ENCODE data around the gene ACP5.

The ACP5 gene

DNA sequence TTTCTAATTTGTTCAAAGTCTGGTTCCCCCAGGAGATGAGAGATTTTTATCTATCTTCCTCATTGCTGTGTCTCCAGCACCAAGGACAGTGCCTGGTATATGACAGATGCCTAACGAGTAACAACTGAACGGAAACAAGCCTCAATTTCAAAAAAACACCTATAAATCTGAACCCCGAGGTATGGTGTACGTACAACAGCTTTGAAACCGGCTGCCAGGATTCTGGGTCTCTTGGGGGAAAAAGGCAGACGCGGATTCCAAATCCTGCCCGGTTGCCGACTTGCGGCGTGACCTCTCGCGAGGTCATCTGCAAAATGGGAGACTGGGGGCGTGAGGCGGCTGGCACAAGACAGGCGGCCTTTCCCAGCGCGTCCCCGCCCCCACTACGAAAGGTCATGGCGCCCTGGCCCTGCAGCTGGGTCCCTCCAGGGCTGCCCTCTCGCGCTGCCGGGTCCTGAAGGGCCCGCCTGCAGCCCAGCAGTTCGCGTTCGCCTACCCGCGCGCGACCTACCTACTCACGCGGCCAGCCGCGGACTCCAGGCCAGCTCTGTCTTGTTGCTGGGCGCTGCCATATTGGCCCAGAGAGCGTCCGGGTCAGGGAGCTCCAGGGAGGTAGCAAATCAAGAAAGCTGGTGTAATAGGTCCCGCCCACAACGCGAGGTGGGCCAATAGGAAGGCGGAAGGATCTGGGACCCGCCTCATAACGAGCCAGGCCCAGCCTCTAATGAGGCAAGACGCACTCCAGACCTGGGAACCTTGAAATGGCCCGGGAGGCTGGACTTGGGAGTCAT, 48.7 kb downstream of the ACP5 start, which contains the start of gene ECSIT (continued):
- TF ChIP-seq ZNF624 (tag by site-specific recombination; IDR thresholded peaks at IDR 0.05) (no peak), KLF8 (tag by site-specific recombination; IDR thresholded peaks at IDR 0.05) (peak; percentile 41; the same call in 1 of the 2 replicates), ZNF658 (tag by site-specific recombination; IDR thresholded peaks at IDR 0.05) (no peak), GLI4 (tag by site-specific recombination; IDR thresholded peaks at IDR 0.05) (no peak), ZNF529 (tag by site-specific recombination; IDR thresholded peaks at IDR 0.05; ENCODE audit: insufficient replicate concordance) (no peak), RBAK (tag by site-specific recombination; IDR thresholded peaks at IDR 0.05) (no peak), MEIS1 (CRISPR knock-in tag; IDR thresholded peaks at IDR 0.05; ENCODE audit: borderline replicate concordance) (no peak), SP2 (tag by site-specific recombination; IDR thresholded peaks at IDR 0.05) (peak; percentile 98), ZNF239 (tag by site-specific recombination; IDR thresholded peaks at IDR 0.05) (no peak), ZNF626 (tag by site-specific recombination; IDR thresholded peaks at IDR 0.05) (no peak), ZNF549 (tag by site-specific recombination; IDR thresholded peaks at IDR 0.05) (no peak), ZBTB17 (tag by site-specific recombination; IDR thresholded peaks at IDR 0.05) (peak; percentile 75), ZNF544 (tag by site-specific recombination; IDR thresholded peaks at IDR 0.05) (no peak), FEZF1 (tag by site-specific recombination; IDR thresholded peaks at IDR 0.05) (no peak), ZNF677 (tag by site-specific recombination; IDR thresholded peaks at IDR 0.05) (no peak), ZBTB48 (tag by site-specific recombination; IDR thresholded peaks at IDR 0.05) (no peak), ZNF37A (tag by site-specific recombination; IDR thresholded peaks at IDR 0.05) (no peak), SALL2 (tag by site-specific recombination; IDR thresholded peaks at IDR 0.05; ENCODE audit: borderline replicate concordance) (no peak)
- TF ChIP-seq, protein P1, sequence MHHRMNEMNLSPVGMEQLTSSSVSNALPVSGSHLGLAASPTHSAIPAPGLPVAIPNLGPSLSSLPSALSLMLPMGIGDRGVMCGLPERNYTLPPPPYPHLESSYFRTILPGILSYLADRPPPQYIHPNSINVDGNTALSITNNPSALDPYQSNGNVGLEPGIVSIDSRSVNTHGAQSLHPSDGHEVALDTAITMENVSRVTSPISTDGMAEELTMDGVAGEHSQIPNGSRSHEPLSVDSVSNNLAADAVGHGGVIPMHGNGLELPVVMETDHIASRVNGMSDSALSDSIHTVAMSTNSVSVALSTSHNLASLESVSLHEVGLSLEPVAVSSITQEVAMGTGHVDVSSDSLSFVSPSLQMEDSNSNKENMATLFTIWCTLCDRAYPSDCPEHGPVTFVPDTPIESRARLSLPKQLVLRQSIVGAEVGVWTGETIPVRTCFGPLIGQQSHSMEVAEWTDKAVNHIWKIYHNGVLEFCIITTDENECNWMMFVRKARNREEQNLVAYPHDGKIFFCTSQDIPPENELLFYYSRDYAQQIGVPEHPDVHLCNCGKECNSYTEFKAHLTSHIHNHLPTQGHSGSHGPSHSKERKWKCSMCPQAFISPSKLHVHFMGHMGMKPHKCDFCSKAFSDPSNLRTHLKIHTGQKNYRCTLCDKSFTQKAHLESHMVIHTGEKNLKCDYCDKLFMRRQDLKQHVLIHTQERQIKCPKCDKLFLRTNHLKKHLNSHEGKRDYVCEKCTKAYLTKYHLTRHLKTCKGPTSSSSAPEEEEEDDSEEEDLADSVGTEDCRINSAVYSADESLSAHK (tag by site-specific recombination; IDR thresholded peaks at IDR 0.05) = no peak; the same call in 1 of the 2 replicates
- TF ChIP-seq, protein P2, sequence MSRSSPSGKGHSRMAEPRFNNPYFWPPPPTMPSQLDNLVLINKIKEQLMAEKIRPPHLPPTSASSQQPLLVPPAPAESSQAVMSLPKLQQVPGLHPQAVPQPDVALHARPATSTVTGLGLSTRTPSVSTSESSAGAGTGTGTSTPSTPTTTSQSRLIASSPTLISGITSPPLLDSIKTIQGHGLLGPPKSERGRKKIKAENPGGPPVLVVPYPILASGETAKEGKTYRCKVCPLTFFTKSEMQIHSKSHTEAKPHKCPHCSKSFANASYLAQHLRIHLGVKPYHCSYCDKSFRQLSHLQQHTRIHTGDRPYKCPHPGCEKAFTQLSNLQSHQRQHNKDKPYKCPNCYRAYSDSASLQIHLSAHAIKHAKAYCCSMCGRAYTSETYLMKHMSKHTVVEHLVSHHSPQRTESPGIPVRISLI (tag by site-specific recombination; IDR thresholded peaks at IDR 0.05) = no peak
- TF ChIP-seq, protein P3, sequence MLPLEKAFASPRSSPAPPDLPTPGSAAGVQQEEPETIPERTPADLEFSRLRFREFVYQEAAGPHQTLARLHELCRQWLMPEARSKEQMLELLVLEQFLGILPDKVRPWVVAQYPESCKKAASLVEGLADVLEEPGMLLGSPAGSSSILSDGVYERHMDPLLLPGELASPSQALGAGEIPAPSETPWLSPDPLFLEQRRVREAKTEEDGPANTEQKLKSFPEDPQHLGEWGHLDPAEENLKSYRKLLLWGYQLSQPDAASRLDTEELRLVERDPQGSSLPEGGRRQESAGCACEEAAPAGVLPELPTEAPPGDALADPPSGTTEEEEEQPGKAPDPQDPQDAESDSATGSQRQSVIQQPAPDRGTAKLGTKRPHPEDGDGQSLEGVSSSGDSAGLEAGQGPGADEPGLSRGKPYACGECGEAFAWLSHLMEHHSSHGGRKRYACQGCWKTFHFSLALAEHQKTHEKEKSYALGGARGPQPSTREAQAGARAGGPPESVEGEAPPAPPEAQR (tag by site-specific recombination; IDR thresholded peaks at IDR 0.05) = no peak
- TF ChIP-seq, protein P4, sequence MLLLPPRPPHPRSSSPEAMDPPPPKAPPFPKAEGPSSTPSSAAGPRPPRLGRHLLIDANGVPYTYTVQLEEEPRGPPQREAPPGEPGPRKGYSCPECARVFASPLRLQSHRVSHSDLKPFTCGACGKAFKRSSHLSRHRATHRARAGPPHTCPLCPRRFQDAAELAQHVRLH (tag by site-specific recombination; IDR thresholded peaks at IDR 0.05) = no peak
- TF ChIP-seq, protein P5, sequence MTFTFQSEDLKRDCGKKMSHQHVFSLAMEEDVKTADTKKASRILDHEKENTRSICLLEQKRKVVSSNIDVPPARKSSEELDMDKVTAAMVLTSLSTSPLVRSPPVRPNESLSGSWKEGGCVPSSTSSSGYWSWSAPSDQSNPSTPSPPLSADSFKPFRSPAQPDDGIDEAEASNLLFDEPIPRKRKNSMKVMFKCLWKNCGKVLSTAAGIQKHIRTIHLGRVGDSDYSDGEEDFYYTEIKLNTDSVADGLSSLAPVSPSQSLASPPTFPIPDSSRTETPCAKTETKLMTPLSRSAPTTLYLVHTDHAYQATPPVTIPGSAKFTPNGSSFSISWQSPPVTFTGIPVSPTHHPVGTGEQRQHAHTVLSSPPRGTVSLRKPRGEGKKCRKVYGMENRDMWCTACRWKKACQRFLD (tag by site-specific recombination; IDR thresholded peaks at IDR 0.05) = no peak
- TF ChIP-seq, protein P6, sequence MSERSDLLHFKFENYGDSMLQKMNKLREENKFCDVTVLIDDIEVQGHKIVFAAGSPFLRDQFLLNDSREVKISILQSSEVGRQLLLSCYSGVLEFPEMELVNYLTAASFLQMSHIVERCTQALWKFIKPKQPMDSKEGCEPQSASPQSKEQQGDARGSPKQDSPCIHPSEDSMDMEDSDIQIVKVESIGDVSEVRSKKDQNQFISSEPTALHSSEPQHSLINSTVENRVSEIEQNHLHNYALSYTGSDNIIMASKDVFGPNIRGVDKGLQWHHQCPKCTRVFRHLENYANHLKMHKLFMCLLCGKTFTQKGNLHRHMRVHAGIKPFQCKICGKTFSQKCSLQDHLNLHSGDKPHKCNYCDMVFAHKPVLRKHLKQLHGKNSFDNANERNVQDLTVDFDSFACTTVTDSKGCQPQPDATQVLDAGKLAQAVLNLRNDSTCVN (tag by site-specific recombination; optimal IDR thresholded peaks at IDR 0.05) = peak; percentile 92
